HPDE6-E6E7 (cell line): ENCODE measurements around the gene LIMS1.
A peak's percentile ranks its signal among the peaks of the same experiment; 100 is the strongest.
"Not testable (repeated sequence)": the region's sequence is repeated elsewhere in the genome, so short reads cannot be mapped to it uniquely, and the experiment has no call there.

ENCODE experiments used
- DNase-seq: peaks from one replicate; pipeline ENCODE4 v3.0.0; 2011; ENCODE audit warnings: missing footprints; ENCODE audit errors: extremely low spot score

Gene LIMS1

DNA sequence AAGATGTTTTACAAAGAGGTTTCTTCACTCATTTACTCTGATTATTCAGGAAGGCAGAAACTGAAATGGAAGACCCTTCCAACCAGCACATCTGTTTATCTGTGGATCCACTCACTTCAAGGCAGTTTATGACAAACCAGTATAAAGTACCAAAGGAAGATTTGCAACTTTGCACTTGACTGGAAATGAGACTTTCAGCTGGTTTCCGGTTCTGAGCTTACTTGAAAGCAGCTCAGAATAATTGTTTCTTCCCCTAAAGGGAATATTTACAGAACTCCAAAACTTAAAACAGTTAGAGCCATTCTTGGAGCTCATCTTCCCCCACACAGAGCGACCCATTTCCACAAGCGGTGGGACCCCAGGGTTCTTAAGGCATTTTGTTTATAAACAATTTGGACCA is 129.8 kb downstream of the LIMS1 start:
- DNase-seq: not testable (repeated sequence)

DNA sequence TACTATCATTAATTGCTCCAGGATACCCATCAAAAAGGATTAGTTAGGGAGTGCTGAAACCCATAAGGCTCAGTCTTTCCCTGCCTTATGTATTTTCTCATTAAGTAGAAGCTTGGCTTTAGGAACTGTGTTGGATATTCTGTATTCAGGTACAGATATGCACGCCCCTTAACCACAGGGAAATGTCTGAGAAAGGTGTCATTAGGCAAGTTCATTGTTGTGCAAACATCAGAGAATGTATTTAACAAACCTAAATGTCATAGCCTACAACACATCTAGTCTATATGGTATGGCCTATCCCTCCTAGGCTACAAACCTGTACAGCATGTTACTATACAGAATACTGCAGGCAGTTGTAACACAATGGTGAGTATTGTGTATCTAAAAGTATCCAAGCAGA is 130.7 kb downstream of the LIMS1 start:
- not testable (repeated sequence) for DNase-seq

DNA sequence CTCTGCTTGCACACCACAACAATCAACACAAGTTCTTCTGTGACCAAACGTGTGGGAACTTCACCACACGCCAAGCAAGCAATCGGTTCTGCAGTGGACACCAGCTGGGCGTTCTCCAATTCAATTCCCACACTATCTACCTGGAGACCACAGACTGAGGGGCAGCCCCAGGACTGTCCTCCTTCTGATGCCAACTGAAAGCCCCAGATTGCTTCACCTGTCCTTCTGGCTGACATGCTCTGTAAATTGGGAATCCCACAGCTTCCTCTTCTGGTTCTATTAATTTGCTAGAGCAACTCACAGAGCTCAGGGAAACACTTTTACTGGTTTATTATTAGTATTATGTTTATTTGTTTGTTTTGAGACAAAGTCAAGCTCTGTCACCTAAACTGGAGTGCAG is 131.7 kb downstream of the LIMS1 start:
- not testable (repeated sequence) for DNase-seq

DNA sequence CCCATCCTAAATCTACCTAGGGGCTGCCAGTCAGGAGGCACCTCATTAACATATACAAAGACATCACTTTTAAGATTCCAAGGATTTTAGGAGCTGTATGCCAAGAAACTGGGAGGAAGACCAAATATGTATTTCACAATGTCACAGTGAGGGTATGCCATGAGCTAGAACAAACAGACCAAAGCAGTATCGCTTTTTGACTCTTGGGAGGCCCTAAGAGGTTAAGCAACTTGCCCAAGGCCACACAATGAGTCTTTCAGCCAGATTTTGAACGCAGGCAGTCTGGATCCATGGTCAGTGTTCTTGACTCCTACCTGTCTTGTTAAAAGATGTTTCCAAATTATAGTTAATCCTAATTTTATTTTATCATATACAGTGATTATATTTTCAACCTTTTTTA is 132.9 kb downstream of the LIMS1 start:
- not testable (repeated sequence) for DNase-seq

DNA sequence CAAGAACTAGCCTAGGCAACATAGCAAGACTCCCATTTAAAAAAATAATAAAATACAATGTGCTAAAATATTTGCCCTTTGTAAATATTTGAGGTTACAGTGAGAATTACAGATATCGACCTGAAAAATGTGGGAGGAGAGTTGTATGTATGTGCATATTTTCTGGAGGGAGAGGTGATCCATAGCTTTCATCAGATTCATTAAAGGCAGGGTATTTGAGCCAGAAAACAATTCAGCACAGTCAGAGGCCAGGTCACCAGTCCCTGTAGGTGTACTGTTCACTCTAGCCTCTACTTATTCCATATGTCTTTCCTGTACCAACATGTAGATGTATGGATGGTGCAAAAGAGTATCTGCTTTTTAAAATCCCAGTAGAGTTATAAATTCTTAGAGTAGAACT is 136.0 kb downstream of the LIMS1 start:
- not testable (repeated sequence) for DNase-seq

DNA sequence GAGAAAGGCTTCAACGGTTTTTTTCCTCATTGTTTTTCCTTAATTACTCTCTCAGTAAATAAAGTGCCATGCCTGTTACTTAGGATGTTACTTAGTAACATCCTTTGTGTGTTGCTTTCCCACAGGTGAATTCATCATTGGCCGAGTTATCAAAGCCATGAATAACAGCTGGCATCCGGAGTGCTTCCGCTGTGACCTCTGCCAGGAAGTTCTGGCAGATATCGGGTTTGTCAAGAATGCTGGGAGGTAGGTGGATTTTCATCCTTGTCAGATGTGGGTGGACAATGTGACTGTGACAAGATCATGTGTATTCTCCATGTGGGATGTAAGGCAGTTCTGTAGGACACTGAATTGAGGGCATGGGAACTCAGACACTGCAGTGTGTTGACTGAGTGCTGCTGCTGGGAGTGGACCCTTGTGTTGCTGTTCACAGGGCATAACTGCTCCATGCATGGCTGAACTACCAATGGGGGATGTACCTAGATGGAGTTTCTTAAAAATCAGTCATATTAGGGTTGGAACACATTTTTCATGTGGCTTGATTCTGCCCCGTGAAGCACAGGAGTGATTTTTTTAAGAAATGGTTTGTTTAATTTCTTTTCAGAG is 138.0 kb downstream of the LIMS1 start:
- not testable (repeated sequence) for DNase-seq

DNA sequence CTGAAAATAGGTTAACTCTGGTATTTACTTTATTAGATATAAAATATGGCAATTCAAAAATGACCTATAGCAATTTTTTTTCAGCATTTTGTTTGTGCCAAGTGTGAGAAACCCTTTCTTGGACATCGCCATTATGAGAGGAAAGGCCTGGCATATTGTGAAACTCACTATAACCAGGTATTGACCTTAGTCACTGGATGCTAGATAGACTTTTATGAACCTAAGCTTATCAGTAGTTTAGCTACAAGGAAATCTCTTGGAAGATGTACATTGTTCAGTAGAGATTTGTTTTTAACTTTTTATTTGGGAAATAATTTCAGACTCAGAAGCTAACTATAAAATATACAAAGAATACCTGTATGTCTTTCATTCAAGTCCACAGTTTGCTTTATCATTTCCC is 142.3 kb downstream of the LIMS1 start:
- not testable (repeated sequence) for DNase-seq

DNA sequence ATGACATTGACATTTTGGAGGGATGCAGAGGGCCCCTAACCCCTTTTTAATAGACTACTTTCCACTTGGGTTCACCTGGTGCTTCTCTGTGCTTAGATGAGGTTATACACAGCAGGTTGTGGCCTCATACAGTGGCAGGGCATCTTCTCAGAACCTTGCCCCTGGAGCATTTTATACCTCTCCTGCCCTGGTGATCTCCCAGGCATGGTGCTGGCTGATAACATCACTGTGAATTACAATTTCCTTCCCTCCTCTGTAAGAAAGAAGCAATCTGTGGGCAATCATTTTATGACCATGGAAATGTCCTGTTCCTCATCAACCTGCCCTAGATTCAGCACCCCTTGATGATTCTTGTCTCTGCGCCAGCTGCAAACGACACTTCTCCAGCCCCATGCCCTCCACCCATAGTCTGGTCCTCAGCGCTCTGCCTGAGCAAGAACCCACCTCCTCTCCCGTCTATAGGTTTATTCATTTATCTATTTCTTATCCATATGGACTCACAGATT is 143.0 kb downstream of the LIMS1 start:
- not testable (repeated sequence) for DNase-seq

DNA sequence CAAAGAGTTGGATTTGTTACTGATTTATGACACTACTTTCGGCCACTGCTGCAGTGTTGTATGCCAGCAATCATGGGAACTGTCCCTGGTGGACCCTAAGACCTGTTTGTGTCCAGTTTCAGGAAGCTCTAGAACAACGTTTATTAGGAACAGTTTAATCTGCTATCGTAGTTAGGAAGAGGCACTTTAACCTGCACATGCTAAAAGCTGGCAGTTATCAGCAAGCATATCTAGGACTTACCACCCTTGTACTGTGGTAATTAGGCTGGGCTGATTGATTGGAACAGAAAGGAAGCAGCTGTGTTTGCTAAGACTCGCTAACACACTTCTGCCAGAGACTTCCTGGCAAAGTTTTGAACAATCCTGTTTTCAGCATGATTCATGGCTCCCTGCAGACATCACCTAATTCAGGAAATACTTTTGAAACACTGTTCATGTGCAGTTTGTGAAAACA is 144.0 kb downstream of the LIMS1 start:
- peak; percentile 0 for DNase-seq

DNA sequence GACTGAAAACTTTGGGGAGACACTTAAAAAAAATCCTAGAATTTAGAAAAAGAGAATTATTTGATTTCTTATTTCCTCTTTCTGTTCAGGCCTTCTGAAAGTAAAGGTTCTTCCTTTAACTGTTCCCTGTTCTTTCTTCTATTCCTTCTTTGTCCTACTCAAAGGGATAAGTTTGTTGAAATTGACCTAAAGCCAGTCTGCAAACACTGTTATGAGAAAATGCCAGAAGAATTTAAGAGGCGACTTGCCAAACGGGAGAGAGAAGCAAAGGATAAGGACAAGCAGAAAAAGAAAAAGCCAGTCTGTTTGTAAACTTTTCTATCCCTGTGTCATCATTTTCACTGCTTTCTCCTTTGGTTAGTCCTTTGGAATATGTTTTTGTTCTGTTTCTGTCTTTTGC is 146.5 kb downstream of the LIMS1 start:
- not testable (repeated sequence) for DNase-seq

DNA sequence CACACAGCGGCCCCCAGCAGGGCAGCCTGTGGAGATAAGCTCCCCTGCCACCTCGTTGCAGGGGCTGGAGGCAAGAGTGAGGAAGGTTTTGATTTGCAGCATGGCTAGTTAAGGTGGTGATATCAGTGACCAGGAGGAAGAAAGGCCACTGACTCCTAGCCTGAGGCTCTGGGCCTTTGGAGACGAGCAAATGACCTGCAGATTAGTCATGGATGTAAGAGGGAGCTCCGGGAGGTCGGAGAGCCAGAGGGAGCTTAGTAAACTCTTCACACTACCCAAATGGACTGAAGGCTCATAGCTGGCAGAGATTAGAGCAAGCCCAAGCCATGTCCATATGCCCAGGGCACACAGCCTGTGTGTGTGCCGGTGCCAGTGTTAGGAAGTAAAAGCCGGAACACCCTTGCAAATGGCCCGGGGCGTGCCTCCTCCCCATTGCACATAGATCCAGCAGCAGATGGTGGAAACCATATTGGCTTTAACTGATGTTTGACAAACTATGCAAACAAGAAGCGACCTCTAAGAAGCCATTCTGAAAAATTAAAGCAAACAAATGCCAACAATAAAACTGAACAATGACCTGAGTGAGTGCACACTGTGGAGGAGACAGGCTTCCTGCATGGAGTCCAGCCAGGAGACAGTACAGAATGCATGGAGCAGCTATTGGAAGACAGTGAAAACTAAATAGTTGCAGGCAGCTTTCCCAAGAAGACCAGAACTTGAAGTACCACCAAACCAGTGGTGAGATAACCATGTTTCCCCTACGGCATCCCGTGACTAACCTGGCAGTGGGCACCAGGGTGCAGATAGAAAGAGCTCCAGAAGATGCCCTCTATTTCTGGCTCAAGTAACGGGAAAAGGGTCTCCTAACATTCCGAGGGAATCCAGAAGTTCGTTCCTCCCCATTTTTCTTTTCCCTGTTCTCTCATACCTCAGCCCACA is 154.8 kb downstream of the LIMS1 start:
- not testable (repeated sequence) for DNase-seq

DNA sequence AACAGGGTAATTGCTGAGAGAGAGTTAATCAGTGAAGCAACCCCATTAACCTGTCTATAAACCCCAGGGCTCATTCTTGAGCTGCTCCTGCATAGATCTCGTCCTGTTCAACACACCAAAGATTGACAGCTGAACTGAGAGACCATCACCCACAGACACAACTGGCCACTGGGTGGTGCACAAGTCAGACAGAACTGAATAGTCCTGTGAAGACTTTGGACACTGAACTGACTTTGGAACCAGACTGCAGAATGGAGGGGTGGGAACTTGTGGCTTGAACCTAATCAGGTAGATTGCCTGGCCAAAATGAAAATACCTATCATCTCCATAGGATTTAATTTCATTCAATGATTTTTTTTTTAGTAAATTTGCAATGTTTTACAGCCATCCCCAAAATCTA is 155.7 kb downstream of the LIMS1 start:
- DNase-seq: not testable (repeated sequence)

DNA sequence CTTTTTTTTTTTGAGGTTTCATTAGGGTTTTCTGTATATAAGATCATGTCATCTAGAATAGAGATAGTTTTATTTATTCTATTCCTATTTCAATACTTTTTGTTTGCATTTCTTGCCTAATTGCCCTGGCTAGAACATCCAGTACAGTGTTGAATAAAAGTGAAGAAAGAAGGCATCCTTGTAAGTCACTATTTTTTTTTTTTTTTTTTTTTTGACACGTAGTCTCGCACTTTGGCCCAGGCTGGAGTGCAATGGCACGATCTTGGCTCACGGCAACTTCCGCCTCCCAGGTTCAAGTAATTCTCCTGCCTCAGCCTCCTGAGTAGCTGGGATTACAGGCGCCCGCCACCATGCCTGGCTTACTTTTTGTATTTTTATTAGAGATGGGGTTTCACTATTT is 157.2 kb downstream of the LIMS1 start:
- no peak for DNase-seq

DNA sequence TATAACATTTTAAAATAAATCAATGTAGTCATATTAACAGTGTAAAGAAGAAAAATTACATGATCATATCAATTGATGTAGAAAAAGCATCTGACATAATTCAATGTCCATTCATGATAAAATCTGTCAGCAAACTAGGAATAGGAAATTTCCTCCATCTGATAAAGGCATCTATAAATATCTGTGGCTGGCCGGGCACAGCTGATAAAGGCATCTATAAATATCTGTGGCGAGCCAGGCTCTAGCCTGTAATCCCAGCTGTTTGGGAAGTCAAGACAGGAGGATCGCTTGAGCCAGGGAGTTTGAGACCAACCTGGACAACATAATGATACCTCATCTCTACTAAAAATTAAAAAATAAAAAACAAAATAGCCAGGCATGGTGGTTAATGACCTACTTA is 166.9 kb downstream of the LIMS1 start:
- DNase-seq: no peak

DNA sequence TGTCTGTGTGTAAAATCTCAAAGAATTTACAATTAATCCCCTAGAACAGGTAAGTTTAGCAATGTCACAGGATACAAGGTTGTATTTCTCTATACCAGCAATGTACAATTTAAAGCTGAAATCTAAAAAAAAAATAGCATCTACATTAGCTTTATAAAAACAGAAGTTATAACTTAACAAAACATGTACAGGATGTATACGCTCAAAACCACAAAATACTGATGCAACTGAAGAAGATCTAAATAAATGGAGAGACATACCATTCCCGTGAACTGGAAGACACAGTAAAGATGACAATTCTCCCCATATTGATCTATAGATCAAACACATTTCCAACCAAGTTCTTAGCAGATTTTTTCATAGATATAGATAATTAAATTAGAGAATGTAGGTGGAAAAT is 167.5 kb downstream of the LIMS1 start:
- DNase-seq: no peak

DNA sequence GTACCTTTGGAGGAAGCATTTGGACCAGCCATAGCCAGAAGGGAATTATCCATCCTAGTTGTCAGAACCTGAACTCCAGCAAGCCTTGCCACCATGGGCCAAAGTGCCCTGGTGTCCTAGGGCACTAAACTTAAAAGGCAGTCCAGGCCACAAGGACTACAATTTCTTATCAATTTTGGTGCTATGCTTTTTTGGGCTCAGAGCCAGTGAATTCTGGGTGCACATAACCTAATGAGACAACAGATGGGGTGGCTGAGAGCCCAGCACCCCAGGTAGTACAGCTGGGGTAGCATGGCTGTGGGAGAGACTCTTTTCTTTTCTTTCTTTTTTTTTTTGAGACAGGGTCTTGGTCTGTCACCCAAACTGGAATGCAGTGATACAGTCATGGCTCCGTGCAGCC is 170.6 kb downstream of the LIMS1 start:
- DNase-seq: no peak

DNA sequence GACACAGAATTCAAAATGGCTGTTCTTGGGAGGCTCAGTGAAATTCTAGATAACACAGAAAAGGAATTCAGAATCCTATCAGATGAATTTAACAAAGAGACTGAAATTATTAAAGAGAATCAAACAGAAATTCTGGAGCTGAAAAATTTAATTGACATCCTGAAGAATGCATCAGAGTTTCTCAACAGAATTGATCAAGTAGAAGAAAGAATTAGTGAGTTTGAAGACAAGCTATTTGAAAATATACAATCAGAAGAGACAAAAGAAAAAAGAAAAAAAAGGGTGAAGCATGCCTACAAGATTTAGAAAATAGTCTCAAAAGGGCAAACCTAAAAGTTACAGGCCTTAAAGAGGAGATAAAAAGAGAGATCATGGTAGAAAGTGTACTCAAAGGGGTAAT is 173.0 kb downstream of the LIMS1 start:
- no peak for DNase-seq

DNA sequence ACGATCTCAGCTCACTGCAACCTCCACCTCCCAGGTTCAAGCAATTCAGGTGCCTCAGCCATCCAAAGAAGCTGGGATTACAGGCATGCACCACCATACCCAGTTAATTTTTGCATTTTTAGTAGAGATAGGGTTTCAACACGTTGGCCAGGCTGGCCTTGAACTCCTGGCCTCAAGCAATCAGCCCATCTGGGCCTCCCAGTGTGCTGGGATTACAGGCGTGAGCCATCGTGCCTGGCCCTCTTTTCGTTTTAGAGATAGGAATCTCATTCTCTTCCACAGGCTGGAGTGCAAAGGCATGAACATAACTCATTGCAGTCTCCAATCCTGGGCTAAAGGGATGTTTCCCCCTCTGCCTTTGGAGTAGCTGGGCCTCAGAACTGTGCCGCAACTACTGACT is 182.7 kb downstream of the LIMS1 start:
- not testable (repeated sequence) for DNase-seq

DNA sequence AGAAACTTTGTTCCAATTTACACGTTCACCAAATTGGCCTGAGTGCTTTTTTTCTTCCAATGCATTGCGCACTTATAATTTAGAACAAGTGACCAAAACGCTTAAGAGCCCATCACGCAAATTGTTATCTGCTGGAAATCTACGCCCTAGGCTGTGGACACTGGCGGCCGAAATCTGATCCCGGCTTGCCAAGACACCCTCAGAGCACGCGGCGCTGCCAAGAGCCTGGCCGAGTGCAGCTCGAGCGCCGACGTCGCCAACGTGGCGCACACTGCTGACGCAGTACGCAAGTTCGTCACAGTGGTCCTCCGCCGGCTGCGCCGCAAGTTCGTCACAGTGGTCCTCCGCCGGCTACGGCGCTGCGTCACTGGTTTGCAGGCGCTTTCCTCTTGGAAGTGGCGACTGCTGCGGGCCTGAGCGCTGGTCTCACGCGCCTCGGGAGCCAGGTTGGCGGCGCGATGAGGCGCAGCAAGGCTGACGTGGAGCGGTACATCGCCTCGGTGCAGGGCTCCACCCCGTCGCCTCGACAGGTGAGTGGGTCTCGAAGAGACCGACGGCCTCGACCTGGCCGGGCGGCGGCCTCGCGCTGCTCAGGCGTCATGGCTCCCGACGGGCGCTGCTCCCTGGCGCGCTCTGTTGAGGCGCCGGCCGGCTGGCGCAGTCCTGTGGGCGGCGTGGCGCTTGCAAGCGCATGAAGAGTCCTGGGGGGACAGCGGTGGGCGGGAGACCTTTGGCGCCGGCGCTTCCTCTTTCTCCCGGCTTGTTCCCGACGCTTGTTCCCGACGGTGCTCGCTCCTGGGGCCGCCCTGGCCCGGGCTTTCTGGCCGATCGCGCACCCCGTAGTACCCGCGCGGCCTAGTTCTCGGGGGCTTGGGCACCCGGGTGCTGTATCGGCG is 185.1 kb downstream of the LIMS1 start, which contains the start of gene RANBP2:
Gene RANBP2 (plus strand): TSS at position 334 of the 896 bp plus-strand sequence. CDS start 125 bp downstream, at position 459.
- DNase-seq: peak; percentile 76

DNA sequence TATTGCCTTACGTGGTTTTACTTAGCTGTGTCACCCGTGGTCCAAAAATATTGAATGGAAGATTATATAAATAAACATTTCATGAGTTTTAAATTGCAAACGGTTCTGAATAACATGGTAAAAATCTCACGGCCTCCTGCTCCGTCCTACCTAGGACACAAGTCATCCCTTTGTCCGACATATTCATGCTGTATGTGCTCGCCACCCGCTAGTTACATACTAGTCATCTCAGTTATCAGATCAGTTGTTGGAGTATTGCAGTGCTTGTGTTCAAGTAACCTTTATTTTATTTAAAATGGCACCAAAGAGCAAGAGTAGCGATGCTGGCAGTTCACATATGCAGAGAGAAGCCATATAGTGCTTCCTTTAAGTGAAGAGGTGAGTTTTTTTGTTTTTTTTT is 191.8 kb downstream of the LIMS1 start:
- DNase-seq: not testable (repeated sequence)

DNA sequence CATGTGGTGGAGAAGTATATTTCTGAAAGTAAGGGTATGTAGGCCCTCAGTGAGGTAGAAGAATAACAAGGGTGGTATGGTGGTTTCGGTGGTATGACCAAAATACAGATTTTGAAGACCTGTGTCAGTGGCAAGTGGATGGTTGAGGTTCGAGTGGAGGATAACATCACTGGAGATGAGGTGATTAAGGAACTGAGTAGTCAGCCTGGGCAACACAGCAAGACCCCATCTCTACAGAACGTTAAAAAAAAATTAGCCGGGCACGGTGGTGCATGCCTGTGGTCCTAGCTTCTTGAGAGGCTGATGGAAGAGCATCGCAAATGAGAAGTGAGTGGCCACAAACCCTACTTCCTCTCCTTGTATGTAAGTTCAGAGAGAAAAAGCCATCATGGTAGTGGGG is 200.4 kb downstream of the LIMS1 start:
- DNase-seq: not testable (repeated sequence)
